ENCODE measurements around the gene SEC24B.
"Not testable (repeated sequence)": the region's sequence is repeated elsewhere in the genome, so short reads cannot be mapped to it uniquely, and the experiment has no call there.

Gene SEC24B

GRCh38 chr4:109511414-109511813, 77.8 kb downstream of the SEC24B start:
- DNase-seq, result no peak

GRCh38 chr4:109513368-109513767, 79.8 kb downstream of the SEC24B start:
- DNase-seq, result not testable (repeated sequence)

- DNase-seq, result no peak
These were observed 98.6 kb downstream of the SEC24B start for GRCh38 chr4:109532182-109532581.

- DNase-seq, result no peak
These were observed 111.8 kb downstream of the SEC24B start for GRCh38 chr4:109545401-109545800.

GRCh38 chr4:109547394-109547793, 113.8 kb downstream of the SEC24B start:
- DNase-seq, result no peak

- peak; percentile 89 for DNase-seq
These were observed 115.0 kb downstream of the SEC24B start for GRCh38 chr4:109548655-109549054.

- no peak for DNase-seq
These were observed 118.6 kb downstream of the SEC24B start for GRCh38 chr4:109552237-109552636.

GRCh38 chr4:109553130-109553529, 119.5 kb downstream of the SEC24B start:
- no peak for DNase-seq

- no peak for DNase-seq
These were observed 121.4 kb downstream of the SEC24B start for GRCh38 chr4:109554971-109555370.

GRCh38 chr4:109557433-109557832, 123.8 kb downstream of the SEC24B start:
- no peak for DNase-seq

GRCh38 chr4:109558095-109558494, 124.5 kb downstream of the SEC24B start:
- not testable (repeated sequence) for DNase-seq

- DNase-seq, result no peak
These were observed 126.0 kb downstream of the SEC24B start for GRCh38 chr4:109559625-109559982.

GRCh38 chr4:109559983-109560686, 126.5 kb downstream of the SEC24B start, which contains the start of gene MCUB:
Gene MCUB (plus strand): TSS chr4:109560246. CDS start chr4:109560338, 92 bp downstream.
- DNase-seq, result peak; percentile 82

GRCh38 chr4:109560687-109561461, 127.3 kb downstream of the SEC24B start:
- peak; percentile 72 for DNase-seq

GRCh38 chr4:109562457-109563239, 129.0 kb downstream of the SEC24B start:
- no peak for DNase-seq

GRCh38 chr4:109571494-109571893, 137.9 kb downstream of the SEC24B start:
- DNase-seq, result no peak

- no peak for DNase-seq
These were observed 138.5 kb downstream of the SEC24B start for GRCh38 chr4:109572154-109572553.

- DNase-seq, result peak; percentile 25
These were observed 140.8 kb downstream of the SEC24B start for GRCh38 chr4:109574443-109574850.

- no peak for DNase-seq
These were observed 141.6 kb downstream of the SEC24B start for GRCh38 chr4:109574931-109575804.

GRCh38 chr4:109576462-109576861, 142.8 kb downstream of the SEC24B start:
- no peak for DNase-seq

GRCh38 chr4:109578846-109579245, 145.2 kb downstream of the SEC24B start:
- DNase-seq, result no peak

- DNase-seq, result not testable (repeated sequence)
These were observed 146.4 kb downstream of the SEC24B start for GRCh38 chr4:109579997-109580396.

Data from fibroblast of upper back skin (primary cell).